Activated T-cell treated with anti-CD3 and anti-CD28 coated beads, Interleukin-2, amount 50 U/mL, for 4 hours (primary cell): ENCODE measurements around the gene HK2. TPM values are rescaled to one million over a fixed set of nuclear protein-coding genes. Genes with fewer than 3 reads are reported as not detected.
"Not testable (repeated sequence)": the region's sequence is repeated elsewhere in the genome, so short reads cannot be mapped to it uniquely, and the experiment has no call there.

ENCODE experiments used
- ATAC-seq, 2 donors: fragments of 200-7000 bp; cut with Tn5 transposase; one replicate each; pipeline ENCODE4 v1.10.0; 2021
- DNase-seq: peaks from one replicate; pipeline ENCODE4 v3.0.0-alpha.2; 2020
- H3K27me3 Mint-ChIP-seq: one replicate; pipeline ENCODE4 v1.8.0; 2021; ENCODE audit warnings: low read depth, mixed read lengths
- H3K36me3 Mint-ChIP-seq: one replicate; pipeline ENCODE4 v1.8.0; 2022; ENCODE audit warnings: mixed read lengths; ENCODE audit not compliant: insufficient read depth
- H3K4me1 Mint-ChIP-seq: one replicate; pipeline ENCODE4 v1.8.0; 2021; ENCODE audit warnings: low read depth, mixed read lengths
- H3K4me3 Mint-ChIP-seq: one replicate; pipeline ENCODE4 v1.8.0; 2021; ENCODE audit warnings: mild to moderate bottlenecking, moderate library complexity, mixed read lengths
- H3K9me3 Mint-ChIP-seq: one replicate; pipeline ENCODE4 v1.8.0; 2021; ENCODE audit warnings: mixed read lengths
- total RNA-seq, 3 donors: library from RNA; stranded (reverse); gene quantifications; one replicate each; pipeline ENCODE4 v1.2.1, GENCODE V29; 2021

Gene HK2
- total RNA-seq, 3 donors from 2014 or later: 108 to 111 (median 110) TPM

GRCh38 chr2:74822771-74823566, 11.0 kb upstream of the HK2 start:
- no peak for ATAC-seq
- DNase-seq: no peak
- H3K9me3 Mint-ChIP-seq: no peaks in the 10 kb centered on the region
- H3K4me3 Mint-ChIP-seq: no peak overlapping the region
- no peaks in the 10 kb centered on the region for H3K27me3 Mint-ChIP-seq
- H3K4me1 Mint-ChIP-seq: no peaks in the 10 kb centered on the region
- no peaks in the 10 kb centered on the region for H3K36me3 Mint-ChIP-seq

- H3K27me3 Mint-ChIP-seq: no peaks in the 10 kb centered on the region
- H3K4me3 Mint-ChIP-seq: no peak overlapping the region
- ATAC-seq: no peak
- no peaks in the 10 kb centered on the region for H3K9me3 Mint-ChIP-seq
- DNase-seq: no peak
- H3K36me3 Mint-ChIP-seq: no peaks in the 10 kb centered on the region
- no peaks in the 10 kb centered on the region for H3K4me1 Mint-ChIP-seq
Measured at GRCh38 chr2:74824679-74825078, 9.2 kb upstream of the HK2 start.

GRCh38 chr2:74828543-74828942, 5.4 kb upstream of the HK2 start:
- H3K27me3 Mint-ChIP-seq: no peaks in the 10 kb centered on the region
- H3K9me3 Mint-ChIP-seq: no peaks in the 10 kb centered on the region
- no peaks in the 10 kb centered on the region for H3K36me3 Mint-ChIP-seq
- peaks cover 7% of the 10 kb centered on the region for H3K4me1 Mint-ChIP-seq
- no peak overlapping the region for H3K4me3 Mint-ChIP-seq
- ATAC-seq (no peak), DNase-seq (no peak)

- H3K9me3 Mint-ChIP-seq: no peaks in the 10 kb centered on the region
- ATAC-seq: no peak
- H3K27me3 Mint-ChIP-seq: no peaks in the 10 kb centered on the region
- DNase-seq: no peak
- H3K4me1 Mint-ChIP-seq: peaks cover 23% of the 10 kb centered on the region
- peaks cover 4% of the 10 kb centered on the region for H3K36me3 Mint-ChIP-seq
- H3K4me3 Mint-ChIP-seq: no peak overlapping the region
Measured at GRCh38 chr2:74831693-74832530, 2.0 kb upstream of the HK2 start.

GRCh38 chr2:74834234-74834791, 386 bp downstream of the HK2 start:
- H3K4me3 Mint-ChIP-seq: peak overlapping the region; percentile 96
- H3K36me3 Mint-ChIP-seq, H3K9me3 Mint-ChIP-seq, H3K27me3 Mint-ChIP-seq: not testable (repeated sequence)
- H3K4me1 Mint-ChIP-seq: peaks cover 41% of the 10 kb centered on the region
- DNase-seq (peak; percentile 33), ATAC-seq (peak; percentile 29 to 33)

- DNase-seq (peak; percentile 75), ATAC-seq (peak; percentile 75 to 77)
- Mint-ChIP-seq H3K4me3 (peak overlapping the region; percentile 96), H3K4me1 (peaks cover 44% of the 10 kb centered on the region), H3K9me3 (no peaks in the 10 kb centered on the region), H3K36me3 (peaks cover 6% of the 10 kb centered on the region), H3K27me3 (no peaks in the 10 kb centered on the region)
Measured at GRCh38 chr2:74834792-74835755, 1.1 kb downstream of the HK2 start.

GRCh38 chr2:74835831-74836674, 2.1 kb downstream of the HK2 start:
- Mint-ChIP-seq H3K4me1 (peaks cover 51% of the 10 kb centered on the region), H3K27me3 (no peaks in the 10 kb centered on the region), H3K9me3 (no peaks in the 10 kb centered on the region), H3K36me3 (peaks cover 6% of the 10 kb centered on the region), H3K4me3 (peak overlapping the region; percentile 96)
- DNase-seq (no peak), ATAC-seq (no peak)

GRCh38 chr2:74836675-74837401, 2.9 kb downstream of the HK2 start:
- peaks cover 6% of the 10 kb centered on the region for H3K36me3 Mint-ChIP-seq
- ATAC-seq: no peak
- H3K27me3 Mint-ChIP-seq: no peaks in the 10 kb centered on the region
- H3K4me3 Mint-ChIP-seq: peak overlapping the region; percentile 96
- no peaks in the 10 kb centered on the region for H3K9me3 Mint-ChIP-seq
- H3K4me1 Mint-ChIP-seq: peaks cover 56% of the 10 kb centered on the region
- DNase-seq: no peak

GRCh38 chr2:74841641-74842040, 7.7 kb downstream of the HK2 start:
- Mint-ChIP-seq H3K9me3 (no peaks in the 10 kb centered on the region), H3K4me1 (peaks cover 86% of the 10 kb centered on the region), H3K4me3 (no peak overlapping the region), H3K27me3 (no peaks in the 10 kb centered on the region), H3K36me3 (peaks cover 6% of the 10 kb centered on the region)
- no peak for DNase-seq
- no peak for ATAC-seq

- Mint-ChIP-seq H3K27me3 (no peaks in the 10 kb centered on the region), H3K36me3 (peaks cover 4% of the 10 kb centered on the region), H3K9me3 (no peaks in the 10 kb centered on the region), H3K4me3 (peak overlapping the region; percentile 74), H3K4me1 (peaks cover 88% of the 10 kb centered on the region)
- DNase-seq: no peak
- no peak for ATAC-seq
Measured at GRCh38 chr2:74843433-74843832, 9.5 kb downstream of the HK2 start.

- peak overlapping the region; percentile 74 for H3K4me3 Mint-ChIP-seq
- H3K27me3 Mint-ChIP-seq: no peaks in the 10 kb centered on the region
- peaks cover 4% of the 10 kb centered on the region for H3K36me3 Mint-ChIP-seq
- peak; percentile 85 to 89 for ATAC-seq
- H3K4me1 Mint-ChIP-seq: peaks cover 89% of the 10 kb centered on the region
- H3K9me3 Mint-ChIP-seq: no peaks in the 10 kb centered on the region
- DNase-seq: peak; percentile 20
Measured at GRCh38 chr2:74843899-74844298, 10.0 kb downstream of the HK2 start.

GRCh38 chr2:74844752-74845151, 10.8 kb downstream of the HK2 start:
- H3K4me3 Mint-ChIP-seq: no peak overlapping the region
- no peaks in the 10 kb centered on the region for H3K27me3 Mint-ChIP-seq
- no peak for DNase-seq
- H3K9me3 Mint-ChIP-seq: no peaks in the 10 kb centered on the region
- peaks cover 92% of the 10 kb centered on the region for H3K4me1 Mint-ChIP-seq
- H3K36me3 Mint-ChIP-seq: peaks cover 4% of the 10 kb centered on the region
- no peak for ATAC-seq
